ENCODE data around the gene HHATL. TPM values are rescaled to one million over a fixed set of nuclear protein-coding genes. Genes with fewer than 3 reads are reported as not detected.

HHATL gene
- total and polyA plus RNA-seq, 4 donors: 1.4 to 1.5 TPM; not detected in 2

- Histone ChIP-seq H3K9me3 (ENCODE audit: control insufficient read depth, low read length) (no peaks in the 10 kb centered on the region), H3K27ac (ENCODE audit: low read depth in 1 of 2, low read length in 2 of 2) (peak overlapping the region; percentile 67 to 96), H3K4me3 (ENCODE audit: low read length in 2 of 2) (no peak overlapping the region), H3K27me3 (ENCODE audit: control insufficient read depth in 1 of 2, insufficient read depth in 2 of 2, low read length in 1 of 2) (no peaks in the 10 kb centered on the region), H3K4me1 (ENCODE audit: control insufficient read depth in 1 of 2, insufficient read depth in 2 of 2, low read length in 2 of 2) (peaks cover 6 to 8% of the 10 kb centered on the region in 2 donors), H3K36me3 (ENCODE audit: control insufficient read depth in 1 of 2, insufficient read depth in 2 of 2, low read length in 1 of 2) (no peaks in the 10 kb centered on the region)
- WGBS, 2 donors: 7 to 17% methylated on average over 8 of the region's 8 CpGs
- ATAC-seq (ENCODE audit: low FRiP score) (no peak), DNase-seq (no peak)
- intact Hi-C loops (cut with DNase I): loop anchor here (2.0 to 10.0 kb wide), 4 partner anchors 61 to 161 kb away; partner anchors contain the start of genes KLHL40 (in 1 of the 2), NKTR (in 1 of the 2), SEC22C (in 1 of the 2) and ZBTB47 (in 1 of the 2)
Measured at GRCh38 chr3:42745776-42746454, 43.3 kb upstream of the HHATL start.

- peak overlapping the region; percentile 67 to 96 for H3K27ac ChIP-seq (ENCODE audit: low read depth in 1 of 2, low read length in 2 of 2)
- H3K9me3 ChIP-seq (ENCODE audit: control insufficient read depth, low read length): no peaks in the 10 kb centered on the region
- no peak for DNase-seq
- no peak overlapping the region for H3K4me3 ChIP-seq (ENCODE audit: low read length in 2 of 2)
- H3K36me3 ChIP-seq (ENCODE audit: control insufficient read depth in 1 of 2, insufficient read depth in 2 of 2, low read length in 1 of 2): no peaks in the 10 kb centered on the region
- no peaks in the 10 kb centered on the region for H3K27me3 ChIP-seq (ENCODE audit: control insufficient read depth in 1 of 2, insufficient read depth in 2 of 2, low read length in 1 of 2)
- H3K4me1 ChIP-seq (ENCODE audit: control insufficient read depth in 1 of 2, insufficient read depth in 2 of 2, low read length in 2 of 2): peaks cover 6 to 8% of the 10 kb centered on the region in 2 donors
- 36 to 40% methylated on average over 3 of the region's 3 CpGs for WGBS, 2 donors
- intact Hi-C loops (cut with DNase I): loop anchor here (2.0 to 10.0 kb wide), 4 partner anchors 61 to 161 kb away; partner anchors contain the start of genes KLHL40 (in 1 of the 2), NKTR (in 1 of the 2), SEC22C (in 1 of the 2) and ZBTB47 (in 1 of the 2)
- ATAC-seq (ENCODE audit: low FRiP score): no peak
Measured at GRCh38 chr3:42745291-42745745, 42.7 kb upstream of the HHATL start.

- DNase-seq: no peak
- H3K36me3 ChIP-seq (ENCODE audit: control insufficient read depth in 1 of 2, insufficient read depth in 2 of 2, low read length in 1 of 2): no peaks in the 10 kb centered on the region
- H3K27me3 ChIP-seq (ENCODE audit: control insufficient read depth in 1 of 2, insufficient read depth in 2 of 2, low read length in 1 of 2): no peaks in the 10 kb centered on the region
- intact Hi-C loops (cut with DNase I): loop anchor here (2.0 to 10.0 kb wide), 3 partner anchors 59 to 159 kb away; partner anchors contain the start of genes KLHL40 (in 1 of the 2) and SEC22C (in 1 of the 2)
- ATAC-seq (ENCODE audit: low FRiP score): no peak
- H3K27ac ChIP-seq (ENCODE audit: low read depth in 1 of 2, low read length in 2 of 2): no peak overlapping the region
- WGBS, 2 donors: 95% methylated on average over 7 of the region's 7 CpGs
- no peaks in the 10 kb centered on the region for H3K9me3 ChIP-seq (ENCODE audit: control insufficient read depth, low read length)
- H3K4me1 ChIP-seq (ENCODE audit: control insufficient read depth in 1 of 2, insufficient read depth in 2 of 2, low read length in 2 of 2): peaks cover 6 to 8% of the 10 kb centered on the region in 2 donors
- no peak overlapping the region for H3K4me3 ChIP-seq (ENCODE audit: low read length in 2 of 2)
Measured at GRCh38 chr3:42743204-42743995, 40.8 kb upstream of the HHATL start.

GRCh38 chr3:42742688-42743087, 40.1 kb upstream of the HHATL start:
- H3K9me3 ChIP-seq (ENCODE audit: control insufficient read depth, low read length): no peaks in the 10 kb centered on the region
- WGBS, 2 donors: 97 to 99% methylated on average over 9 of the region's 9 CpGs
- H3K27me3 ChIP-seq (ENCODE audit: control insufficient read depth in 1 of 2, insufficient read depth in 2 of 2, low read length in 1 of 2): no peaks in the 10 kb centered on the region
- intact Hi-C loops (cut with DNase I): loop anchor here (2.0 to 10.0 kb wide), 3 partner anchors 58 to 158 kb away; partner anchors contain the start of genes KLHL40 (in 1 of the 2) and SEC22C (in 1 of the 2)
- H3K27ac ChIP-seq (ENCODE audit: low read depth in 1 of 2, low read length in 2 of 2): no peak overlapping the region
- no peak overlapping the region for H3K4me3 ChIP-seq (ENCODE audit: low read length in 2 of 2)
- DNase-seq (no peak), ATAC-seq (ENCODE audit: low FRiP score) (no peak)
- peaks cover 6 to 8% of the 10 kb centered on the region in 2 donors for H3K4me1 ChIP-seq (ENCODE audit: control insufficient read depth in 1 of 2, insufficient read depth in 2 of 2, low read length in 2 of 2)
- no peaks in the 10 kb centered on the region for H3K36me3 ChIP-seq (ENCODE audit: control insufficient read depth in 1 of 2, insufficient read depth in 2 of 2, low read length in 1 of 2)

- Histone ChIP-seq H3K36me3 (ENCODE audit: control insufficient read depth in 1 of 2, insufficient read depth in 2 of 2, low read length in 1 of 2) (no peaks in the 10 kb centered on the region), H3K9me3 (ENCODE audit: control insufficient read depth, low read length) (no peaks in the 10 kb centered on the region), H3K27me3 (ENCODE audit: control insufficient read depth in 1 of 2, insufficient read depth in 2 of 2, low read length in 1 of 2) (no peaks in the 10 kb centered on the region), H3K27ac (ENCODE audit: low read depth in 1 of 2, low read length in 2 of 2) (no peak overlapping the region), H3K4me3 (ENCODE audit: low read length in 2 of 2) (no peak overlapping the region), H3K4me1 (ENCODE audit: control insufficient read depth in 1 of 2, insufficient read depth in 2 of 2, low read length in 2 of 2) (peaks cover 6 to 8% of the 10 kb centered on the region in 2 donors)
- intact Hi-C loops (cut with DNase I): loop anchor here (2.0 to 10.0 kb wide), 3 partner anchors 57 to 157 kb away; partner anchors contain the start of genes KLHL40 (in 1 of the 2) and SEC22C (in 1 of the 2)
- ATAC-seq (ENCODE audit: low FRiP score) (no peak), DNase-seq (no peak)
- 93 to 94% methylated on average over 4 of the region's 4 CpGs for WGBS, 2 donors
Measured at GRCh38 chr3:42742259-42742658, 39.7 kb upstream of the HHATL start.

GRCh38 chr3:42741796-42742195, 39.2 kb upstream of the HHATL start:
- no peaks in the 10 kb centered on the region for H3K27me3 ChIP-seq (ENCODE audit: control insufficient read depth in 1 of 2, insufficient read depth in 2 of 2, low read length in 1 of 2)
- intact Hi-C loops (cut with DNase I): loop anchor here (2.0 to 10.0 kb wide), 3 partner anchors 57 to 157 kb away; partner anchors contain the start of genes KLHL40 (in 1 of the 2) and SEC22C (in 1 of the 2)
- H3K4me3 ChIP-seq (ENCODE audit: low read length in 2 of 2): no peak overlapping the region
- ATAC-seq (ENCODE audit: low FRiP score): no peak
- H3K4me1 ChIP-seq (ENCODE audit: control insufficient read depth in 1 of 2, insufficient read depth in 2 of 2, low read length in 2 of 2): peaks cover 6 to 7% of the 10 kb centered on the region in 2 donors
- WGBS, 2 donors: 36 to 42% methylated on average over 3 of the region's 3 CpGs
- H3K36me3 ChIP-seq (ENCODE audit: control insufficient read depth in 1 of 2, insufficient read depth in 2 of 2, low read length in 1 of 2): no peaks in the 10 kb centered on the region
- DNase-seq: no peak
- peak overlapping the region in 1 of 2 donors; percentile 10 for H3K27ac ChIP-seq (ENCODE audit: low read depth in 1 of 2, low read length in 2 of 2)
- H3K9me3 ChIP-seq (ENCODE audit: control insufficient read depth, low read length): no peaks in the 10 kb centered on the region

- no peaks in the 10 kb centered on the region for H3K36me3 ChIP-seq (ENCODE audit: control insufficient read depth in 1 of 2, insufficient read depth in 2 of 2, low read length in 1 of 2)
- DNase-seq (peak in 1 of 2 donors; percentile 62), ATAC-seq (ENCODE audit: low FRiP score) (peak; percentile 80)
- H3K27me3 ChIP-seq (ENCODE audit: control insufficient read depth in 1 of 2, insufficient read depth in 2 of 2, low read length in 1 of 2): no peaks in the 10 kb centered on the region
- H3K4me1 ChIP-seq (ENCODE audit: control insufficient read depth in 1 of 2, insufficient read depth in 2 of 2, low read length in 2 of 2): no peaks in the 10 kb centered on the region
- intact Hi-C loops (cut with DNase I): loop anchor here (10.0 kb wide), 2 partner anchors 55 to 155 kb away; partner anchors contain the start of genes KLHL40 (in 1 of the 2) and SEC22C (in 1 of the 2)
- WGBS, 2 donors: 36 to 54% methylated on average over 10 to 12 of the region's 12 CpGs
- peak overlapping the region in 1 of 2 donors; percentile 39 for H3K27ac ChIP-seq (ENCODE audit: low read depth in 1 of 2, low read length in 2 of 2)
- H3K9me3 ChIP-seq (ENCODE audit: control insufficient read depth, low read length): no peaks in the 10 kb centered on the region
- H3K4me3 ChIP-seq (ENCODE audit: low read length in 2 of 2): no peak overlapping the region
Measured at GRCh38 chr3:42739401-42740158, 37.0 kb upstream of the HHATL start.

- Histone ChIP-seq H3K9me3 (ENCODE audit: control insufficient read depth, low read length) (no peaks in the 10 kb centered on the region), H3K36me3 (ENCODE audit: control insufficient read depth in 1 of 2, insufficient read depth in 2 of 2, low read length in 1 of 2) (no peaks in the 10 kb centered on the region), H3K27ac (ENCODE audit: low read depth in 1 of 2, low read length in 2 of 2) (no peak overlapping the region), H3K27me3 (ENCODE audit: control insufficient read depth in 1 of 2, insufficient read depth in 2 of 2, low read length in 1 of 2) (no peaks in the 10 kb centered on the region), H3K4me3 (ENCODE audit: low read length in 2 of 2) (no peak overlapping the region), H3K4me1 (ENCODE audit: control insufficient read depth in 1 of 2, insufficient read depth in 2 of 2, low read length in 2 of 2) (no peaks in the 10 kb centered on the region)
- 94% methylated on average over 6 of the region's 6 CpGs for WGBS, 2 donors
- ATAC-seq (ENCODE audit: low FRiP score): no peak
- DNase-seq: no peak
- intact Hi-C loops (cut with DNase I): no loop called here
Measured at GRCh38 chr3:42736531-42736930, 33.9 kb upstream of the HHATL start.

Measured in aorta (tissue), 5 donors.